Keratinocyte (primary cell): ENCODE data around the gene NXPH4. TPM values are rescaled to one million over a fixed set of nuclear protein-coding genes. Genes with fewer than 3 reads are reported as not detected.
A peak's percentile ranks its signal among the peaks of the same experiment; 100 is the strongest.

ENCODE experiments used
- DNase-seq: peaks from one replicate; pipeline ENCODE4 v3.0.0-alpha.2; 2011; ENCODE audit warnings: low read depth, missing footprints, low spot score
- FAIRE-seq: peaks from 2 replicates; lab custom pipeline; 2011; peaks lifted over from hg19 to GRCh38; lab: Jason Lieb, UNC
- H2AFZ ChIP-seq: 2 replicates; pipeline ENCODE4 v1.6.0; 2012; ENCODE audit warnings: low read length, control low read depth, inconsistent platforms; ENCODE audit not compliant: control insufficient read depth
- H3K27ac ChIP-seq: 2 replicates; pipeline ENCODE4 v1.5.1; 2011; ENCODE audit warnings: low read length; ENCODE audit not compliant: control insufficient read depth, insufficient read depth
- H3K27me3 ChIP-seq: 3 replicates; pipeline ENCODE4 v1.6.0; 2011; ENCODE audit warnings: low read length; ENCODE audit not compliant: control insufficient read depth, insufficient read depth; ENCODE audit errors: extremely low read depth
- H3K36me3 ChIP-seq, 2 experiments: 2 replicates in 1 of 2; 3 replicates in 1 of 2; pipeline ENCODE4 v1.5.1; 2011; ENCODE audit warnings: low read length in 2 of 2, mild to moderate bottlenecking in 1 of 2; ENCODE audit not compliant: control insufficient read depth in 2 of 2, insufficient read depth in 2 of 2; ENCODE audit errors: extremely low read depth in 1 of 2
- H3K4me1 ChIP-seq: 3 replicates; pipeline ENCODE4 v1.5.1; 2011; ENCODE audit warnings: low read length; ENCODE audit not compliant: control insufficient read depth, insufficient read depth; ENCODE audit errors: extremely low read depth
- H3K4me2 ChIP-seq: 3 replicates; pipeline ENCODE4 v1.6.0; 2011; ENCODE audit warnings: low read depth, low read length; ENCODE audit not compliant: control insufficient read depth, insufficient read depth; ENCODE audit errors: extremely low read depth
- H3K4me3 ChIP-seq, 3 experiments: fragments of 200-600 bp in 1 of 3; sonication (generic) in 1 of 3; 2 replicates in 2 of 3; 3 replicates in 1 of 3; pipeline ENCODE4 v1.5.1; 2011 to 2016; ENCODE audit warnings: low read length in 3 of 3, mild to moderate bottlenecking in 3 of 3, control low read depth in 2 of 3, inconsistent platforms in 1 of 3, low read depth in 1 of 3, mixed read lengths in 1 of 3, mixed run types in 1 of 3, moderate library complexity in 1 of 3; ENCODE audit not compliant: control insufficient read depth in 2 of 3, insufficient read depth in 2 of 3; ENCODE audit errors: extremely low read depth in 1 of 3
- H3K79me2 ChIP-seq: 2 replicates; pipeline ENCODE4 v1.6.0; 2012; ENCODE audit warnings: low read length; ENCODE audit not compliant: control insufficient read depth, insufficient read depth
- H3K9ac ChIP-seq: 3 replicates; pipeline ENCODE4 v1.6.0; 2011; ENCODE audit warnings: low read length; ENCODE audit not compliant: control insufficient read depth, insufficient read depth; ENCODE audit errors: extremely low read depth
- H3K9me1 ChIP-seq: 3 replicates; pipeline ENCODE4 v1.6.0; 2011; ENCODE audit warnings: low read length; ENCODE audit not compliant: control insufficient read depth, insufficient read depth; ENCODE audit errors: extremely low read depth
- H3K9me3 ChIP-seq: 2 replicates; pipeline ENCODE4 v1.5.1; 2012; ENCODE audit warnings: low read depth, low read length; ENCODE audit not compliant: control insufficient read depth
- H4K20me1 ChIP-seq: 3 replicates; pipeline ENCODE4 v1.6.0; 2011; ENCODE audit warnings: low read length; ENCODE audit not compliant: control insufficient read depth, insufficient read depth; ENCODE audit errors: extremely low read depth
- CTCF ChIP-seq, 3 experiments: IDR thresholded peaks in 1 of 3; conservative IDR thresholded peaks in 1 of 3; optimal IDR thresholded peaks in 1 of 3; 2 replicates in 2 of 3; 3 replicates in 1 of 3; pipeline versions ENCODE3 to v1.5.1; 2011; ENCODE audit warnings: low read length in 3 of 3, mild to moderate bottlenecking in 3 of 3, moderate library complexity in 2 of 3, control low read depth in 1 of 3, inconsistent platforms in 1 of 3; ENCODE audit not compliant: insufficient read depth in 2 of 3; ENCODE audit errors: extremely low read depth in 1 of 3
- EZH2 ChIP-seq: IDR thresholded peaks from one replicate; pipeline ENCODE4 v1.6.1; 2012; ENCODE audit warnings: inconsistent platforms, mild to moderate bottlenecking, low read length, moderate library complexity
- dilution Hi-C: fragments of 300-500 bp; cut with MboI; formaldehyde crosslinking; loops from one replicate; pipeline ENCODE4 v1.7.0; 2020; ENCODE audit warnings: low sequenced_read_pairs; ENCODE audit not compliant: extremely low pct_ligation_motif_present
- polyA plus RNA-seq, 5 experiments: library from polyadenylated mRNA; depleted of rRNA in 3 of 5; stranded (reverse) in 3 of 5; stranded (forward) in 1 of 5; unstranded in 1 of 5; fragments of >200 nt; gene quantifications; 1 replicate in 1 of 5; 2 replicates in 3 of 5; 3 replicates in 1 of 5; pipeline versions ENCODE4 v1.2.1 to v1.2.3, GENCODE V29; 2011 to 2012; ENCODE audit warnings: missing spikeins in 2 of 5, low read depth in 1 of 5, low replicate concordance in 1 of 5

Gene NXPH4
- polyA plus RNA-seq, 1 donor (not counting 4 experiments of a cell fraction or from before 2014, with no cell fraction given): 0.97 TPM

- dilution Hi-C loops: no loop called here
- Histone ChIP-seq H3K27ac (no peak overlapping the region), H3K9ac (no peak overlapping the region), H4K20me1 (no peaks in the 10 kb centered on the region), H2AFZ (no peak overlapping the region), H3K27me3 (peaks cover 38% of the 10 kb centered on the region), H3K4me1 (peaks cover 38% of the 10 kb centered on the region), H3K9me1 (no peaks in the 10 kb centered on the region), H3K9me3 (no peaks in the 10 kb centered on the region), H3K4me2 (no peak overlapping the region), H3K79me2 (no peaks in the 10 kb centered on the region), H3K4me3 (no peak overlapping the region), H3K36me3 (peaks cover 0 to 5% of the 10 kb centered on the region in 2 experiments)
- TF ChIP-seq EZH2 (no peak), CTCF (optimal IDR thresholded peaks at IDR 0.05 in 1 of 3, IDR thresholded peaks at IDR 0.05 in 1 of 3, conservative IDR thresholded peaks at IDR 0.05 in 1 of 3; ENCODE audit: extremely low read depth in 1 of 3, insufficient read depth in 2 of 3, low read length in 3 of 3) (peak in 2 of 3 experiments; percentile 80 to 87)
- no peak for DNase-seq
- no peak for FAIRE-seq
Observed at GRCh38 chr12:57214398-57214781, 2.2 kb upstream of the NXPH4 start.

- no peak for FAIRE-seq
- H4K20me1 ChIP-seq: no peaks in the 10 kb centered on the region
- H3K27ac ChIP-seq: no peak overlapping the region
- no peaks in the 10 kb centered on the region for H3K9me3 ChIP-seq
- dilution Hi-C loops: no loop called here
- no peak overlapping the region for H3K9ac ChIP-seq
- no peaks in the 10 kb centered on the region for H3K9me1 ChIP-seq
- no peak overlapping the region for H2AFZ ChIP-seq
- H3K4me3 ChIP-seq: no peak overlapping the region
- peak overlapping the region; percentile 54 for H3K4me2 ChIP-seq
- no peaks in the 10 kb centered on the region for H3K79me2 ChIP-seq
- peaks cover 0 to 5% of the 10 kb centered on the region in 2 experiments for H3K36me3 ChIP-seq
- H3K27me3 ChIP-seq: peaks cover 44% of the 10 kb centered on the region
- DNase-seq: no peak
- peaks cover 38% of the 10 kb centered on the region for H3K4me1 ChIP-seq
- no peak for TF ChIP-seq CTCF (optimal IDR thresholded peaks at IDR 0.05 in 1 of 3, IDR thresholded peaks at IDR 0.05 in 1 of 3, conservative IDR thresholded peaks at IDR 0.05 in 1 of 3; ENCODE audit: extremely low read depth in 1 of 3, insufficient read depth in 2 of 3, low read length in 3 of 3)
- no peak for TF ChIP-seq EZH2
Observed at GRCh38 chr12:57215065-57215464, 1.5 kb upstream of the NXPH4 start.
